Heart left ventricle (tissue), 13 donors: Measurements from ENCODE around the gene CTCFL.

Source experiments
- POLR2A ChIP-seq, 2 donors: fragments of 450-650 bp; IDR thresholded peaks; one replicate each; pipeline ENCODE4 v1.6.1; 2017; ENCODE audit warnings: antibody characterized with exemption in 2 of 2, mild to moderate bottlenecking in 2 of 2, moderate library complexity in 2 of 2
- TF ChIP-seq, protein P1 (sequence below), 12 donors: fragments of 200-600 bp; sonication (generic) in 4 of 12; IDR thresholded peaks; one replicate each; pipeline versions ENCODE4 v1.5.0 to v1.8.0; 2018 to 2022; ENCODE audit warnings: antibody characterized with exemption in 12 of 12, mild to moderate bottlenecking in 5 of 12
- donor health status: ischemic (EF 13 %, LVEDD 7.1; RV severe dilation, severe dysfunction).
- donor health status: DM: no; HTN: yes; CAD: no.
- donor health status: DM: no; HTN: no; CAD: no.
- donor health status: ischemic (EF 25% LVEDD 6.9; RV normal size, moderate dysfunction).
- donor health status: ischemic (EF 25% LVEDD 5.7; RV mildly dilated, moderate dysfunction).
- donor health status: ischemic (EF 35%, LVEDD 5.7; RV mildly dilated, moderate dysfunction).
- donor health status: nonischemic (EF 11% LVEDD 7.7; RV severe dilation, severe dysfunction).
- donor health status: DM: yes; HTN: yes; CAD: no.
- donor health status: PGD.
- donor health status: ischemic (EF 29% LVEDD 5.4; RV normal size, mild dysfunction).
- donor health status: nonischemic (EF 23%, LVEDD 6.1; RV moderate dilation, normal function).

GRCh38 chr20:57524511-57525176 lies at the start of gene CTCFL:
- TF ChIP-seq, protein P1, sequence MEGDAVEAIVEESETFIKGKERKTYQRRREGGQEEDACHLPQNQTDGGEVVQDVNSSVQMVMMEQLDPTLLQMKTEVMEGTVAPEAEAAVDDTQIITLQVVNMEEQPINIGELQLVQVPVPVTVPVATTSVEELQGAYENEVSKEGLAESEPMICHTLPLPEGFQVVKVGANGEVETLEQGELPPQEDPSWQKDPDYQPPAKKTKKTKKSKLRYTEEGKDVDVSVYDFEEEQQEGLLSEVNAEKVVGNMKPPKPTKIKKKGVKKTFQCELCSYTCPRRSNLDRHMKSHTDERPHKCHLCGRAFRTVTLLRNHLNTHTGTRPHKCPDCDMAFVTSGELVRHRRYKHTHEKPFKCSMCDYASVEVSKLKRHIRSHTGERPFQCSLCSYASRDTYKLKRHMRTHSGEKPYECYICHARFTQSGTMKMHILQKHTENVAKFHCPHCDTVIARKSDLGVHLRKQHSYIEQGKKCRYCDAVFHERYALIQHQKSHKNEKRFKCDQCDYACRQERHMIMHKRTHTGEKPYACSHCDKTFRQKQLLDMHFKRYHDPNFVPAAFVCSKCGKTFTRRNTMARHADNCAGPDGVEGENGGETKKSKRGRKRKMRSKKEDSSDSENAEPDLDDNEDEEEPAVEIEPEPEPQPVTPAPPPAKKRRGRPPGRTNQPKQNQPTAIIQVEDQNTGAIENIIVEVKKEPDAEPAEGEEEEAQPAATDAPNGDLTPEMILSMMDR (IDR thresholded peaks at IDR 0.05) = no peak
- TF ChIP-seq POLR2A (IDR thresholded peaks at IDR 0.05) = no peak
